Testis (tissue), 2 donors: ENCODE results near the gene FDXR.

Experiments used
- CTCF ChIP-seq, 3 experiments: fragments of 450-650 bp in 2 of 3; fragments of 200-600 bp in 1 of 3; sonication (generic) in 1 of 3; IDR thresholded peaks; one replicate each; pipeline ENCODE4 v1.5.1; 2016 to 2019; ENCODE audit warnings: antibody characterized with exemption in 3 of 3, mild to moderate bottlenecking in 2 of 3, moderate library complexity in 1 of 3
- POLR2A ChIP-seq: fragments of 450-650 bp; IDR thresholded peaks from one replicate; pipeline ENCODE4 v1.6.1; 2017; ENCODE audit warnings: antibody characterized with exemption, mild to moderate bottlenecking, moderate library complexity

- TF ChIP-seq CTCF (IDR thresholded peaks at IDR 0.05) (no peak), POLR2A (no peak)
Measured at GRCh38 chr17:74901353-74902135, 28.8 kb upstream of the FDXR start.
